HCT116 (cell line): ENCODE data around the gene MTG2.

ENCODE experiments used
- ATF3 ChIP-seq: IDR thresholded peaks from 2 replicates; pipeline ENCODE4 v1.6.1; 2012
- CTCF ChIP-seq, 3 experiments: fragments of 200-600 bp in 1 of 3; sonication (generic) in 1 of 3; IDR thresholded peaks in 2 of 3; conservative IDR thresholded peaks in 1 of 3; 2 replicates each; pipeline ENCODE4 v1.5.1; 2012 to 2017; ENCODE audit warnings: low read depth in 2 of 3, low read length in 2 of 3, antibody characterized with exemption in 1 of 3, borderline replicate concordance in 1 of 3, control low read depth in 1 of 3, mild to moderate bottlenecking in 1 of 3, mixed read lengths in 1 of 3, mixed run types in 1 of 3, moderate library complexity in 1 of 3; ENCODE audit not compliant: insufficient read depth in 1 of 3
- ELF1 ChIP-seq: IDR thresholded peaks from 2 replicates; pipeline ENCODE4 v1.6.1; 2012; ENCODE audit warnings: low read depth, borderline replicate concordance
- EZH2 ChIP-seq: fragments of 200-600 bp; sonication (generic); IDR thresholded peaks from 2 replicates; pipeline ENCODE4 v1.6.1; 2017; ENCODE audit warnings: antibody characterized with exemption, mixed run types
- POLR2A ChIP-seq: IDR thresholded peaks from 2 replicates; pipeline ENCODE4 v1.7.0; 2011; ENCODE audit warnings: borderline replicate concordance; ENCODE audit not compliant: insufficient read depth, insufficient read length; ENCODE audit errors: extremely low read depth
- RAD21 ChIP-seq: IDR thresholded peaks from 2 replicates; pipeline ENCODE4 v1.6.1; 2012; ENCODE audit warnings: low read depth, mild to moderate bottlenecking
- SP1 ChIP-seq: IDR thresholded peaks from 2 replicates; pipeline ENCODE4 v1.6.1; 2012; ENCODE audit warnings: low read depth
- YY1 ChIP-seq: IDR thresholded peaks from 2 replicates; pipeline ENCODE4 v1.6.1; 2011; ENCODE audit warnings: low read length, low read depth, moderate library complexity, mild to moderate bottlenecking; ENCODE audit not compliant: insufficient replicate concordance; ENCODE audit errors: extremely low read depth
- ZNF274 ChIP-seq: fragments of 200-500 bp; sonication (Bioruptor generic); IDR thresholded peaks from 2 replicates; pipeline ENCODE4 v1.6.1; 2014; ENCODE audit warnings: mild to moderate bottlenecking, low read depth, low read length, inconsistent platforms

- TF ChIP-seq POLR2A (no peak), EZH2 (no peak), RAD21 (no peak), CTCF (IDR thresholded peaks at IDR 0.05 in 2 of 3, conservative IDR thresholded peaks at IDR 0.05 in 1 of 3; ENCODE audit: borderline replicate concordance in 1 of 3, insufficient read depth in 1 of 3, low read depth in 2 of 3, low read length in 2 of 3) (no peak), YY1 (no peak), ELF1 (no peak), ATF3 (no peak), SP1 (no peak), ZNF274 (no peak)
Measured at GRCh38 chr20:62200491-62201172, 17.8 kb downstream of the MTG2 start.
